Measurements from ENCODE around the gene PPP1R26.

DNA sequence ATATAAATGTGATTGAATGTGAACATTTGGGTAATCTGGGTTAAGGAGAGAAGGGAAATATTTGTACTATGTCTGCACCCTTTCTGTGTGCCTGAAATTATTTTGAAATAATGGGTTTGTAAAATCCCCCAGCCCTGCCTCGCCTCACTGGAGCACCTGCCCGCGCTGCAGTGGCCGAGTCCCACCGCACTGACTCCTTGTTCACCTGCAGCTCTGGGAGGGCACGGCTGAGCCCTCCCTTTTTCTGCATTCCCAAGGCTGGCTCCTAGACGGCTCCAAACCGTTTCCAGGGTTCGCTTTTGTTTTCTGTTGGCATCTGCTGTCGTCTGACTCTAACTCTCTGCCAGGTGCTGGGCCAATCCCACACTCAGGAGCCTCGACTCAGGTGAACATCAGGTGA, 17.6 kb upstream of the PPP1R26 start:
- no peak for TF ChIP-seq POLR2A (IDR thresholded peaks at IDR 0.05; ENCODE audit: low read length)
- TF ChIP-seq GATA1 (IDR thresholded peaks at IDR 0.05; ENCODE audit: low read depth, low read length) = no peak

All from erythroblast (primary cell).